ENCODE measurements around the gene RALA. TPM values are rescaled to one million over a fixed set of nuclear protein-coding genes. Genes with fewer than 3 reads are reported as not detected.
A peak's percentile ranks its signal among the peaks of the same experiment; 100 is the strongest.

The RALA gene
- total and polyA plus RNA-seq, 2 of the 13 experiments (the other 11 are each of a cell fraction or from before 2014, with no cell fraction given), result 11.8 to 19.5 TPM

GRCh38 chr7:39623047-39623731 lies at the start of gene RALA (continued):
- TF ChIP-seq ZHX1 (CRISPR knock-in tag; IDR thresholded peaks at IDR 0.05; ENCODE audit: low read depth) (peak; percentile 60; the same call in 1 of the 2 replicates), ZNF790 (CRISPR knock-in tag; IDR thresholded peaks at IDR 0.05; ENCODE audit: borderline replicate concordance) (no peak; the same call in 1 of the 2 replicates), CSRNP2 (CRISPR knock-in tag; conservative IDR thresholded peaks at IDR 0.05; ENCODE audit: low read depth) (no peak), ZNF678 (CRISPR knock-in tag; IDR thresholded peaks at IDR 0.05) (no peak), ZNF484 (CRISPR knock-in tag; IDR thresholded peaks at IDR 0.05; ENCODE audit: borderline replicate concordance, low read depth) (no peak), TAF15 (IDR thresholded peaks at IDR 0.05; ENCODE audit: low read depth, low read length, poor library complexity, severe bottlenecking) (no peak), HCFC1 (IDR thresholded peaks at IDR 0.05; ENCODE audit: low read depth, low read length) (peak; percentile 57; the same call in 1 of the 2 replicates), JDP2 (CRISPR knock-in tag; IDR thresholded peaks at IDR 0.05; ENCODE audit: borderline replicate concordance) (no peak), CREB3 (CRISPR knock-in tag; IDR thresholded peaks at IDR 0.05) (no peak), NPAS2 (CRISPR knock-in tag; IDR thresholded peaks at IDR 0.05; ENCODE audit: borderline replicate concordance) (no peak), PCBP1 (IDR thresholded peaks at IDR 0.05; ENCODE audit: borderline replicate concordance, low read depth, low read length) (peak; percentile 56; the same call in 1 of the 2 replicates), ZNF776 (CRISPR knock-in tag; IDR thresholded peaks at IDR 0.05) (no peak), NFKB2 (CRISPR knock-in tag; IDR thresholded peaks at IDR 0.05; ENCODE audit: borderline replicate concordance) (peak; percentile 48; the same call in 1 of the 2 replicates), SKIL (CRISPR knock-in tag; IDR thresholded peaks at IDR 0.05; ENCODE audit: borderline replicate concordance) (peak; percentile 37; the same call in 1 of the 2 replicates), SALL2 (CRISPR knock-in tag; IDR thresholded peaks at IDR 0.05) (no peak), ZNF709 (CRISPR knock-in tag; IDR thresholded peaks at IDR 0.05) (no peak; the same call in 1 of the 2 replicates), THAP11 (CRISPR knock-in tag; IDR thresholded peaks at IDR 0.05) (peak; percentile 85), ZKSCAN5 (CRISPR knock-in tag; IDR thresholded peaks at IDR 0.05) (no peak), NR2C2 (CRISPR knock-in tag; IDR thresholded peaks at IDR 0.05; ENCODE audit: borderline replicate concordance) (peak; percentile 99), RXRA (CRISPR knock-in tag; IDR thresholded peaks at IDR 0.05) (peak; percentile 29; the same call in 1 of the 2 replicates), ZNF564 (CRISPR knock-in tag; IDR thresholded peaks at IDR 0.05) (no peak), GATAD2A (CRISPR knock-in tag; IDR thresholded peaks at IDR 0.05) (0 out of 2 replicates have a peak, but pooled peaks have one; percentile 23), MATR3 (CRISPR knock-in tag; IDR thresholded peaks at IDR 0.05) (no peak)
